Tibial nerve (tissue), 4 donors: ENCODE results near the gene SORCS2.

ENCODE experiments used
- EP300 ChIP-seq, 2 donors: sonication (generic); formaldehyde crosslinking; IDR thresholded peaks; one replicate each; pipeline ENCODE4 v1.6.1; 2017; ENCODE audit warnings: antibody characterized with exemption in 2 of 2, mild to moderate bottlenecking in 1 of 2
- POLR2A ChIP-seq, 2 donors: fragments of 450-650 bp; IDR thresholded peaks; one replicate each; pipeline ENCODE4 v1.6.1; 2017; ENCODE audit warnings: antibody characterized with exemption in 2 of 2, mild to moderate bottlenecking in 2 of 2, moderate library complexity in 2 of 2
- TF ChIP-seq, protein P1 (sequence below), 5 experiments: fragments of 200-600 bp in 3 of 5; fragments of 450-650 bp in 2 of 5; sonication (generic) in 3 of 5; IDR thresholded peaks; one replicate each; pipeline ENCODE4 v1.5.1; 2016 to 2019; ENCODE audit warnings: antibody characterized with exemption in 5 of 5, mild to moderate bottlenecking in 3 of 5, moderate library complexity in 2 of 5

GRCh38 chr4:7267829-7268228 is 75.5 kb downstream of the SORCS2 start:
- TF ChIP-seq, protein P1, sequence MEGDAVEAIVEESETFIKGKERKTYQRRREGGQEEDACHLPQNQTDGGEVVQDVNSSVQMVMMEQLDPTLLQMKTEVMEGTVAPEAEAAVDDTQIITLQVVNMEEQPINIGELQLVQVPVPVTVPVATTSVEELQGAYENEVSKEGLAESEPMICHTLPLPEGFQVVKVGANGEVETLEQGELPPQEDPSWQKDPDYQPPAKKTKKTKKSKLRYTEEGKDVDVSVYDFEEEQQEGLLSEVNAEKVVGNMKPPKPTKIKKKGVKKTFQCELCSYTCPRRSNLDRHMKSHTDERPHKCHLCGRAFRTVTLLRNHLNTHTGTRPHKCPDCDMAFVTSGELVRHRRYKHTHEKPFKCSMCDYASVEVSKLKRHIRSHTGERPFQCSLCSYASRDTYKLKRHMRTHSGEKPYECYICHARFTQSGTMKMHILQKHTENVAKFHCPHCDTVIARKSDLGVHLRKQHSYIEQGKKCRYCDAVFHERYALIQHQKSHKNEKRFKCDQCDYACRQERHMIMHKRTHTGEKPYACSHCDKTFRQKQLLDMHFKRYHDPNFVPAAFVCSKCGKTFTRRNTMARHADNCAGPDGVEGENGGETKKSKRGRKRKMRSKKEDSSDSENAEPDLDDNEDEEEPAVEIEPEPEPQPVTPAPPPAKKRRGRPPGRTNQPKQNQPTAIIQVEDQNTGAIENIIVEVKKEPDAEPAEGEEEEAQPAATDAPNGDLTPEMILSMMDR (IDR thresholded peaks at IDR 0.05): no peak
- no peak for TF ChIP-seq EP300 (IDR thresholded peaks at IDR 0.05)
- no peak for TF ChIP-seq POLR2A (IDR thresholded peaks at IDR 0.05)
